ENCODE results near the gene CNTNAP2. TPM values are rescaled to one million over a fixed set of nuclear protein-coding genes. Genes with fewer than 3 reads are reported as not detected.

Gene CNTNAP2
- total and polyA plus RNA-seq, 9 of the 15 experiments (the other 6 are each of a cell fraction or from before 2014, with no cell fraction given), result 0.04 to 0.62 (median 0.09) TPM; not detected in 4

GRCh38 chr7:146172112-146172511 is 55.5 kb downstream of the CNTNAP2 start:
- Histone ChIP-seq H3K9me3 (replicated peaks; ENCODE audit: control insufficient read depth, insufficient read depth, low read depth, low read length) (no peaks in the 10 kb centered on the region), H3K9ac (ENCODE audit: insufficient read depth in 1 of 2, low read depth in 2 of 2, low read length in 2 of 2) (no peak overlapping the region), H2AFZ (ENCODE audit: low read depth, low read length) (no peak overlapping the region), H3K36me3 (ENCODE audit: control insufficient read depth, insufficient read depth, low read length) (no peaks in the 10 kb centered on the region), H4K20me1 (replicated peaks; ENCODE audit: control insufficient read depth, insufficient read depth, low read length) (no peaks in the 10 kb centered on the region), H3K27ac (ENCODE audit: extremely low read depth, low read depth, low read length) (no peak overlapping the region), H3K27me3 (ENCODE audit: control insufficient read depth in 2 of 2, insufficient read depth in 2 of 2, low read length in 2 of 2) (no peaks in the 10 kb centered on the region), H3K79me2 (ENCODE audit: control insufficient read depth, insufficient read depth, low read length) (no peaks in the 10 kb centered on the region), H3K4me2 (ENCODE audit: insufficient read depth, low read length) (no peak overlapping the region), H3K4me1 (replicated peaks in 1 of 2; ENCODE audit: control insufficient read depth in 2 of 2, insufficient read depth in 2 of 2, low read length in 2 of 2) (no peaks in the 10 kb centered on the region), H3K4me3 (no peak overlapping the region), H3K9me1 (ENCODE audit: control insufficient read depth, insufficient read depth, low read length) (no peaks in the 10 kb centered on the region)
- in situ Hi-C loops (cut with MboI) (no loop called here), intact Hi-C loops (cut with micrococcal nuclease) (no loop called here)
- ATAC-seq (no peak), DNase-seq (ENCODE audit: extremely low read depth in 1 of 4, low spot score in 3 of 4) (no peak), FAIRE-seq (no peak)
- TF ChIP-seq RNF219 (CRISPR knock-in tag; IDR thresholded peaks at IDR 0.05) (no peak), RAD21 (CRISPR knock-in tag; conservative IDR thresholded peaks at IDR 0.05 in 1 of 2, IDR thresholded peaks at IDR 0.05 in 1 of 2) (peak in 1 of 2 experiments; percentile 33; a peak in 1 of 4 replicates)
- POLR2A ChIA-PET, result no interaction called here
- no TSS peak for BruUV-seq (replicated peaks)
- CTCF ChIA-PET (ENCODE audit: low intra/inter-chr PET ratio), result no interaction called here
- WGBS (ENCODE audit: insufficient coverage, low coverage, missing lambda C conversion rate), result 2% methylated on average over 2 of the region's 2 CpGs

GRCh38 chr7:146175716-146176115 is 59.1 kb downstream of the CNTNAP2 start:
- no peaks in the 10 kb centered on the region for H3K79me2 ChIP-seq (ENCODE audit: control insufficient read depth, insufficient read depth, low read length)
- FAIRE-seq, result no peak
- no peaks in the 10 kb centered on the region for H3K36me3 ChIP-seq (ENCODE audit: control insufficient read depth, insufficient read depth, low read length)
- no TSS peak for BruUV-seq (replicated peaks)
- no peaks in the 10 kb centered on the region for H3K9me1 ChIP-seq (ENCODE audit: control insufficient read depth, insufficient read depth, low read length)
- no peaks in the 10 kb centered on the region for H4K20me1 ChIP-seq (replicated peaks; ENCODE audit: control insufficient read depth, insufficient read depth, low read length)
- no peak for DNase-seq (ENCODE audit: extremely low read depth in 1 of 4, low spot score in 3 of 4)
- H2AFZ ChIP-seq (ENCODE audit: low read depth, low read length), result no peak overlapping the region
- no peak for ATAC-seq
- no peak overlapping the region for H3K4me2 ChIP-seq (ENCODE audit: insufficient read depth, low read length)
- H3K4me1 ChIP-seq (replicated peaks in 1 of 2; ENCODE audit: control insufficient read depth in 2 of 2, insufficient read depth in 2 of 2, low read length in 2 of 2), result no peaks in the 10 kb centered on the region
- H3K9ac ChIP-seq (ENCODE audit: insufficient read depth in 1 of 2, low read depth in 2 of 2, low read length in 2 of 2), result no peak overlapping the region
- H3K27ac ChIP-seq (ENCODE audit: extremely low read depth, low read depth, low read length), result no peak overlapping the region
- intact Hi-C loops (cut with micrococcal nuclease) (no loop called here), in situ Hi-C loops (cut with MboI) (no loop called here)
- ChIA-PET CTCF (ENCODE audit: low intra/inter-chr PET ratio) (no interaction called here), POLR2A (interaction anchor here (0.6 kb wide), 1 partner anchor 296 kb away, joined by 3 read pairs; no protein-coding TSS in a partner anchor)
- H3K27me3 ChIP-seq (ENCODE audit: control insufficient read depth in 2 of 2, insufficient read depth in 2 of 2, low read length in 2 of 2), result no peaks in the 10 kb centered on the region
- no peaks in the 10 kb centered on the region for H3K9me3 ChIP-seq (replicated peaks; ENCODE audit: control insufficient read depth, insufficient read depth, low read depth, low read length)
- H3K4me3 ChIP-seq, result no peak overlapping the region
- WGBS (ENCODE audit: insufficient coverage, low coverage, missing lambda C conversion rate), result 0% methylated on average over 2 of the region's 2 CpGs
- TF ChIP-seq UBTF (IDR thresholded peaks at IDR 0.05; ENCODE audit: borderline replicate concordance in 1 of 2, low read depth in 2 of 2, low read length in 2 of 2) (no peak), CEBPG (CRISPR knock-in tag; IDR thresholded peaks at IDR 0.05) (no peak), CEBPG (tag; conservative IDR thresholded peaks at IDR 0.05 in 1 of 2, IDR thresholded peaks at IDR 0.05 in 1 of 2) (peak; percentile 56 to 57; a peak in 2 of 4 replicates), CEBPB (tag; IDR thresholded peaks at IDR 0.05) (peak; percentile 61), ATF3 (IDR thresholded peaks at IDR 0.05) (peak; percentile 27; the same call in 1 of the 2 replicates), ATF3 (CRISPR knock-in tag; conservative IDR thresholded peaks at IDR 0.05) (no peak), MCM5 (IDR thresholded peaks at IDR 0.05; ENCODE audit: low read depth) (no peak), U2AF2 (optimal IDR thresholded peaks at IDR 0.05; ENCODE audit: low read depth, low read length) (no peak)
